Measurements from ENCODE around the gene HK1. TPM values are rescaled to one million over a fixed set of nuclear protein-coding genes. Genes with fewer than 3 reads are reported as not detected.
A peak's percentile ranks its signal among the peaks of the same experiment; 100 is the strongest.

The HK1 gene
- total RNA-seq, 1 experiment from 2014 or later = 98.8 TPM

GRCh38 chr10:69359148-69359547 is 80.9 kb downstream of the HK1 start:
- no peak overlapping the region for H3K18ac ChIP-seq (ENCODE audit: insufficient read length, low read depth, low read length)
- Mint-ChIP-seq H3K9me3 (no peaks in the 10 kb centered on the region), H3K36me3 (ENCODE audit: insufficient read depth in 1 of 3, low read depth in 3 of 3) (peaks cover 9 to 34% (median 14%) of the 10 kb centered on the region in 3 experiments; a peak in 6 of 7 replicates), H3K4me3 (no peak overlapping the region), H3K4me1 (peaks cover 19 to 21% of the 10 kb centered on the region in 2 experiments), H3K27me3 (ENCODE audit: low read depth) (no peaks in the 10 kb centered on the region), H3K27ac (peak overlapping the region in 1 of 3 experiments; percentile 16; a peak in 4 of 7 replicates)
- no peak overlapping the region for H3K56ac ChIP-seq (ENCODE audit: insufficient read length, low read depth, low read length)
- WGBS (ENCODE audit: extremely low coverage, insufficient read length, low lambda C conversion rate) = no CpG with 5 or more reads among the region's 3 CpGs
- H3K79me2 ChIP-seq (ENCODE audit: insufficient read depth, low read length) = peaks cover 8% of the 10 kb centered on the region; the same call in 1 of the 2 replicates
- no peaks in the 10 kb centered on the region for H3K9me3 ChIP-seq (ENCODE audit: control insufficient read depth, low read depth, low read length)
- no peak for DNase-seq
- H3K9ac ChIP-seq (ENCODE audit: extremely low read depth, insufficient read length, low read length) = no peak overlapping the region
- no peak overlapping the region for H3K23ac ChIP-seq (ENCODE audit: insufficient read length, low read depth, low read length)
- H3K27ac ChIP-seq (ENCODE audit: insufficient read length, low read depth, low read length) = no peak overlapping the region
- H3K14ac ChIP-seq (ENCODE audit: insufficient read depth, low read length) = no peak overlapping the region
- H4K5ac ChIP-seq (ENCODE audit: insufficient read length, low read depth, low read length) = no peak overlapping the region
- H2AFZ ChIP-seq (ENCODE audit: low read length) = no peak overlapping the region
- no peak overlapping the region for H2BK120ac ChIP-seq (ENCODE audit: low read depth, low read length, poor library complexity, severe bottlenecking)
- H2BK12ac ChIP-seq (ENCODE audit: insufficient read length, low read depth, low read length) = no peak overlapping the region
- no peak overlapping the region for H2BK5ac ChIP-seq (ENCODE audit: insufficient read length, low read length)
- H3K4ac ChIP-seq (ENCODE audit: low read depth, low read length) = no peak overlapping the region
- H4K8ac ChIP-seq (replicated peaks; ENCODE audit: insufficient read length, low read depth, low read length) = no peak overlapping the region
- H3K79me1 ChIP-seq (ENCODE audit: insufficient read depth, low read depth, low read length, poor library complexity, severe bottlenecking) = peaks cover 11% of the 10 kb centered on the region
- no peak overlapping the region for H4K91ac ChIP-seq (ENCODE audit: insufficient read length, low read depth, low read length)
- H2BK20ac ChIP-seq (ENCODE audit: low read depth, low read length, poor library complexity, severe bottlenecking) = no peak overlapping the region
- H2AK5ac ChIP-seq (ENCODE audit: insufficient read length, low read length) = no peak overlapping the region
- H4K20me1 ChIP-seq (ENCODE audit: control insufficient read depth, insufficient read depth, insufficient read length) = no peaks in the 10 kb centered on the region
- TF ChIP-seq CTCF (conservative IDR thresholded peaks at IDR 0.05) = no peak
- no peaks in the 10 kb centered on the region for H3K27me3 ChIP-seq (ENCODE audit: insufficient read depth, low read length)
- H3K4me2 ChIP-seq (ENCODE audit: insufficient read depth, insufficient read length, low read length) = no peak overlapping the region
- H3K4me1 ChIP-seq (ENCODE audit: insufficient read depth, low read length) = peaks cover 8% of the 10 kb centered on the region; the same call in 1 of the 2 replicates
- H2BK15ac ChIP-seq (ENCODE audit: low read depth, low read length) = no peak overlapping the region
- no peak overlapping the region for H3T11ph ChIP-seq (ENCODE audit: low read length)
- no peaks in the 10 kb centered on the region for H3K23me2 ChIP-seq (ENCODE audit: insufficient read length, low read depth, low read length, poor library complexity, severe bottlenecking)

Data from H9 (cell line).